Mesenchymal stem cell (in vitro differentiated cells and primary cell): ENCODE data around the gene RPTOR.
"Not testable (repeated sequence)": the region's sequence is repeated elsewhere in the genome, so short reads cannot be mapped to it uniquely, and the experiment has no call there.

Experiments used
- DNase-seq: peaks from one replicate; pipeline ENCODE4 v3.0.0-alpha.2; 2013
- H2AFZ ChIP-seq: one replicate; pipeline ENCODE4 v1.6.1; 2013; ENCODE audit warnings: low read depth, mild to moderate bottlenecking, control low read depth, inconsistent platforms, low read length, moderate library complexity
- H2AK5ac ChIP-seq: 2 replicates; pipeline ENCODE4 v1.6.1; 2013; ENCODE audit warnings: low read length, moderate library complexity, mild to moderate bottlenecking, inconsistent platforms; ENCODE audit not compliant: severe bottlenecking
- H2BK120ac ChIP-seq: one replicate; pipeline ENCODE4 v1.6.1; 2013; ENCODE audit warnings: low read depth, mild to moderate bottlenecking, inconsistent platforms, low read length, moderate library complexity
- H2BK12ac ChIP-seq, 2 experiments: one replicate each; pipeline ENCODE4 v1.6.1; 2013; ENCODE audit warnings: inconsistent platforms in 2 of 2, low read length in 2 of 2, mild to moderate bottlenecking in 2 of 2, moderate library complexity in 2 of 2, control low read depth in 1 of 2
- H2BK15ac ChIP-seq: one replicate; pipeline ENCODE4 v1.6.1; 2013; ENCODE audit warnings: mild to moderate bottlenecking, low read depth, inconsistent platforms; ENCODE audit not compliant: poor library complexity, severe bottlenecking
- H2BK5ac ChIP-seq: 2 replicates; pipeline ENCODE4 v1.6.1; 2013; ENCODE audit warnings: low read depth, mild to moderate bottlenecking, low read length, control low read depth, inconsistent platforms; ENCODE audit not compliant: poor library complexity, severe bottlenecking
- H3K14ac ChIP-seq, 2 experiments: one replicate each; pipeline ENCODE4 v1.6.1; 2013; ENCODE audit warnings: inconsistent platforms in 2 of 2, low read length in 2 of 2, control low read depth in 1 of 2, mild to moderate bottlenecking in 1 of 2, moderate library complexity in 1 of 2
- H3K18ac ChIP-seq, 2 experiments: one replicate each; pipeline ENCODE4 v1.6.1; 2013; ENCODE audit warnings: inconsistent platforms in 2 of 2, low read length in 2 of 2, control low read depth in 1 of 2, low read depth in 1 of 2, mild to moderate bottlenecking in 1 of 2
- H3K23ac ChIP-seq, 2 experiments: one replicate each; pipeline ENCODE4 v1.6.1; 2013; ENCODE audit warnings: inconsistent platforms in 2 of 2, low read length in 2 of 2, mild to moderate bottlenecking in 2 of 2, moderate library complexity in 2 of 2, control low read depth in 1 of 2
- H3K27ac ChIP-seq: 2 replicates; pipeline ENCODE4 v1.5.1; 2013; ENCODE audit warnings: mild to moderate bottlenecking, moderate library complexity, low read length, control low read depth, inconsistent platforms; ENCODE audit not compliant: poor library complexity, severe bottlenecking
- H3K27me3 ChIP-seq, 2 experiments: 2 replicates each; pipeline versions ENCODE4 v1.6.1 to v1.7.0; 2013; ENCODE audit warnings: low read length in 2 of 2, mild to moderate bottlenecking in 2 of 2, moderate library complexity in 2 of 2, control low read depth in 1 of 2, inconsistent platforms in 1 of 2; ENCODE audit not compliant: control insufficient read depth in 1 of 2, insufficient read depth in 1 of 2
- H3K36me3 ChIP-seq, 2 experiments: 2 replicates each; pipeline versions ENCODE4 v1.6.1 to v1.7.0; 2013; ENCODE audit warnings: low read length in 2 of 2, control low read depth in 1 of 2, inconsistent platforms in 1 of 2, low read depth in 1 of 2, mild to moderate bottlenecking in 1 of 2; ENCODE audit not compliant: insufficient read depth in 2 of 2, control insufficient read depth in 1 of 2
- H3K4ac ChIP-seq, 2 experiments: one replicate each; pipeline ENCODE4 v1.6.1; 2013; ENCODE audit warnings: inconsistent platforms in 2 of 2, low read length in 2 of 2, mild to moderate bottlenecking in 2 of 2, moderate library complexity in 2 of 2, control low read depth in 1 of 2, low read depth in 1 of 2
- H3K4me1 ChIP-seq: 2 replicates; pipeline ENCODE4 v1.6.1; 2013; ENCODE audit warnings: low read depth, low read length, control low read depth; ENCODE audit not compliant: control insufficient read depth, insufficient read depth
- H3K4me2 ChIP-seq: 2 replicates; pipeline ENCODE4 v1.6.1; 2013; ENCODE audit warnings: low read length, mild to moderate bottlenecking, inconsistent platforms; ENCODE audit not compliant: poor library complexity, severe bottlenecking
- H3K4me3 ChIP-seq, 2 experiments: 2 replicates each; pipeline versions ENCODE4 v1.5.1 to v1.7.0; 2013; ENCODE audit warnings: low read length in 2 of 2, mild to moderate bottlenecking in 2 of 2, control low read depth in 1 of 2, low read depth in 1 of 2; ENCODE audit not compliant: insufficient read depth in 1 of 2
- H3K79me1 ChIP-seq: replicated peaks from 2 replicates; pipeline ENCODE4 v1.6.1; 2013; ENCODE audit warnings: mild to moderate bottlenecking, control low read depth, low read length, inconsistent platforms; ENCODE audit not compliant: poor library complexity, severe bottlenecking
- H3K9ac ChIP-seq: 2 replicates; pipeline ENCODE4 v1.7.0; 2013; ENCODE audit warnings: mild to moderate bottlenecking, low read length, moderate library complexity
- H3K9me3 ChIP-seq: 2 replicates; pipeline ENCODE4 v1.7.0; 2013; ENCODE audit warnings: mild to moderate bottlenecking, low read length; ENCODE audit not compliant: control insufficient read depth
- H4K8ac ChIP-seq: one replicate; pipeline ENCODE4 v1.6.1; 2013; ENCODE audit warnings: inconsistent platforms, mild to moderate bottlenecking, low read length, moderate library complexity
- H4K91ac ChIP-seq: one replicate; pipeline ENCODE4 v1.6.1; 2013; ENCODE audit warnings: mild to moderate bottlenecking, low read length, inconsistent platforms
- WGBS: methylation state at CpG from one replicate; pipeline ENCODE4 v1.1.7; 2013; ENCODE audit warnings: mixed read lengths; 5-methylcytosine and 5-hydroxymethylcytosine counted together

RPTOR gene

GRCh38 chr17:80575057-80575875 lies 30.6 kb downstream of the RPTOR start:
- peak overlapping the region; percentile 7 for H4K91ac ChIP-seq

GRCh38 chr17:80577876-80578570 lies 33.4 kb downstream of the RPTOR start:
- Histone ChIP-seq H3K4ac (no peak overlapping the region), H3K36me3 (no peaks in the 10 kb centered on the region), H3K9ac (no peak overlapping the region)

More at GRCh38 chr17:80575057-80575875, 30.6 kb downstream of the RPTOR start:
- Histone ChIP-seq H3K4ac (no peak overlapping the region), H3K4me3 (no peak overlapping the region), H3K14ac (no peak overlapping the region), H3K23ac (no peak overlapping the region), H2BK15ac (no peak overlapping the region), H3K36me3 (peaks cover 0 to 5% of the 10 kb centered on the region in 2 experiments), H3K18ac (peak overlapping the region in 1 of 2 experiments; percentile 34), H2BK12ac (no peak overlapping the region), H3K9ac (no peak overlapping the region), H3K27me3 (no peaks in the 10 kb centered on the region), H3K4me2 (no peak overlapping the region), H2AFZ (no peak overlapping the region), H3K79me1 (peaks cover 40% of the 10 kb centered on the region), H2BK120ac (no peak overlapping the region), H2AK5ac (no peak overlapping the region), H3K4me1 (peaks cover 5% of the 10 kb centered on the region), H3K27ac (no peak overlapping the region), H4K8ac (no peak overlapping the region), H3K9me3 (no peaks in the 10 kb centered on the region), H2BK5ac (no peak overlapping the region)
- peak; percentile 85 for DNase-seq
- WGBS = 19% methylated on average over 13 of the region's 17 CpGs

GRCh38 chr17:80578668-80579388 lies 34.2 kb downstream of the RPTOR start:
- H4K91ac ChIP-seq, H2BK12ac ChIP-seq, H3K9me3 ChIP-seq, H3K18ac ChIP-seq, H3K4me1 ChIP-seq, H3K36me3 ChIP-seq, H2BK120ac ChIP-seq, H3K4me2 ChIP-seq, DNase-seq, H2AK5ac ChIP-seq, H2AFZ ChIP-seq, H4K8ac ChIP-seq, H3K14ac ChIP-seq, H3K4me3 ChIP-seq, H3K4ac ChIP-seq, H2BK15ac ChIP-seq, H3K23ac ChIP-seq, H3K27me3 ChIP-seq, H2BK5ac ChIP-seq, H3K27ac ChIP-seq, H3K9ac ChIP-seq: not testable (repeated sequence)
- H3K79me1 ChIP-seq = peaks cover 44% of the 10 kb centered on the region
- 94% methylated on average over 12 of the region's 15 CpGs for WGBS

More at GRCh38 chr17:80577876-80578570, 33.4 kb downstream of the RPTOR start:
- Histone ChIP-seq H4K91ac (no peak overlapping the region), H3K27ac (no peak overlapping the region), H3K4me1 (peaks cover 5% of the 10 kb centered on the region), H2BK120ac (no peak overlapping the region), H2BK15ac (no peak overlapping the region), H2BK5ac (no peak overlapping the region), H2BK12ac (no peak overlapping the region), H3K27me3 (no peaks in the 10 kb centered on the region), H4K8ac (no peak overlapping the region), H3K4me2 (no peak overlapping the region), H3K23ac (no peak overlapping the region), H3K4me3 (no peak overlapping the region), H3K79me1 (peaks cover 40% of the 10 kb centered on the region), H2AFZ (no peak overlapping the region), H3K18ac (no peak overlapping the region), H2AK5ac (no peak overlapping the region), H3K9me3 (no peaks in the 10 kb centered on the region), H3K14ac (no peak overlapping the region)
- WGBS = 83% methylated on average over 14 of the region's 14 CpGs
- DNase-seq = no peak

- DNase-seq = no peak
- H4K8ac ChIP-seq = no peak overlapping the region
- WGBS = 99% methylated on average over 6 of the region's 6 CpGs
- H3K36me3 ChIP-seq = peaks cover 0 to 7% of the 10 kb centered on the region in 2 experiments
- no peaks in the 10 kb centered on the region for H3K27me3 ChIP-seq
- no peak overlapping the region for H4K91ac ChIP-seq
- no peak overlapping the region for H3K18ac ChIP-seq
- no peak overlapping the region for H3K9ac ChIP-seq
- no peak overlapping the region for H2BK15ac ChIP-seq
- no peak overlapping the region for H2BK120ac ChIP-seq
- no peak overlapping the region for H3K4me2 ChIP-seq
- H2BK12ac ChIP-seq = no peak overlapping the region
- no peaks in the 10 kb centered on the region for H3K9me3 ChIP-seq
- H2AK5ac ChIP-seq = no peak overlapping the region
- no peak overlapping the region for H3K14ac ChIP-seq
- no peak overlapping the region for H2AFZ ChIP-seq
- H2BK5ac ChIP-seq = no peak overlapping the region
- peaks cover 10% of the 10 kb centered on the region for H3K4me1 ChIP-seq
- H3K4ac ChIP-seq = no peak overlapping the region
- no peak overlapping the region for H3K4me3 ChIP-seq
- no peak overlapping the region for H3K27ac ChIP-seq
- H3K23ac ChIP-seq = no peak overlapping the region
- peaks cover 58% of the 10 kb centered on the region for H3K79me1 ChIP-seq
Observed at GRCh38 chr17:80582165-80582564, 37.5 kb downstream of the RPTOR start.
